Activated CD4-positive, alpha-beta T cell treated with anti-CD3 and anti-CD28 coated beads for 36 hours (primary cell): ENCODE data around the gene MMS22L. TPM values are rescaled to one million over a fixed set of nuclear protein-coding genes. Genes with fewer than 3 reads are reported as not detected.

ENCODE experiments used
- ATAC-seq: fragments of 200-7000 bp; cut with Tn5 transposase; one replicate; pipeline ENCODE4 v1.10.0; 2021; ENCODE audit warnings: mild to moderate bottlenecking, moderate library complexity
- CTCF ChIA-PET: fragments of 350-600 bp; sonication (Branson Sonifier 250); formaldehyde crosslinking; loops from one replicate; lab custom pipeline; 2021; ENCODE audit warnings: antibody characterized with exemption; lab: Charles Lee
- POLR2A ChIA-PET: fragments of 350-600 bp; sonication (Branson Sonifier 250); formaldehyde crosslinking; loops from one replicate; lab custom pipeline; 2021; ENCODE audit warnings: antibody characterized with exemption, inconsistent platforms; lab: Charles Lee
- DNase-seq: peaks from one replicate; pipeline ENCODE4 v3.0.0-alpha.2; 2020
- H3K27ac Mint-ChIP-seq: one replicate; pipeline ENCODE4 v1.8.0; 2021; ENCODE audit warnings: mixed read lengths
- H3K27me3 Mint-ChIP-seq: one replicate; pipeline ENCODE4 v1.8.0; 2021; ENCODE audit warnings: mixed read lengths
- H3K36me3 Mint-ChIP-seq: one replicate; pipeline ENCODE4 v1.8.0; 2021; ENCODE audit warnings: low read depth, mixed read lengths
- H3K4me1 Mint-ChIP-seq: one replicate; pipeline ENCODE4 v1.8.0; 2021; ENCODE audit warnings: mixed read lengths
- H3K4me3 Mint-ChIP-seq: one replicate; pipeline ENCODE4 v1.8.0; 2021; ENCODE audit warnings: mild to moderate bottlenecking, moderate library complexity, mixed read lengths
- H3K9me3 Mint-ChIP-seq: one replicate; pipeline ENCODE4 v1.8.0; 2021; ENCODE audit warnings: low read depth, mixed read lengths
- intact Hi-C, 2 experiments: fragments of 100-400 bp; cut with DNase I in 1 of 2; cut with micrococcal nuclease in 1 of 2; formaldehyde crosslinking; loops; one replicate each; pipeline versions ENCODE4 v1.14.2 to v1.15.1; 2022 to 2024; cut with DNase I, micrococcal nuclease
- total RNA-seq, 2 experiments: library from RNA; stranded (reverse); gene quantifications; one replicate each; pipeline ENCODE4 v1.2.3, GENCODE V29; 2021

MMS22L gene
- total RNA-seq, 2 experiments from 2014 or later: 33.9 to 43.6 TPM

DNA sequence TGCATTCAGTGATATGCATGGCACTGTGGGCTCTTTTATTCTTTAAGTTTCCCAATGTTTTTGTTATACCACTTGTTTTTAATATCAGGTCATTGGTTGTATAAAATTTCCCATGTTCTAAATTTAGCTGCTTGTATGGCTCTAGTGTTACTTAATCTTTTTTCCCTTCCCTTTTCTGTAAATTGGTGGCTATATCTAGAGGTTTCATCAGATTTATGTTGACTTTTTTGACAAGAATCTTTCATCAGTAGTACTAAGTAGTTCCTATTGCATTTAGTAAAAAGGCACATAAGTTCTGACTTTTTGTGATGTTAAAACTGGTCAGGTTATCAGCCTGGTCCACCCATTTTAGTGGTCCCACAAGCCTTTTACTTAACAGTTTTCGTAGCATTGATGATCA lies 51.1 kb downstream of the MMS22L start:
- DNase-seq: no peak
- POLR2A ChIA-PET: no interaction called here
- no peak for ATAC-seq
- no peaks in the 10 kb centered on the region for H3K9me3 Mint-ChIP-seq
- H3K4me1 Mint-ChIP-seq: no peaks in the 10 kb centered on the region
- H3K36me3 Mint-ChIP-seq: peaks cover 53% of the 10 kb centered on the region
- no peaks in the 10 kb centered on the region for H3K27me3 Mint-ChIP-seq
- intact Hi-C loops: no loop called here
- no peak overlapping the region for H3K27ac Mint-ChIP-seq
- H3K4me3 Mint-ChIP-seq: no peak overlapping the region
- CTCF ChIA-PET: interaction anchor here (0.8 kb wide), 1 partner anchor 12 kb away, joined by 3 read pairs; no protein-coding TSS in a partner anchor

DNA sequence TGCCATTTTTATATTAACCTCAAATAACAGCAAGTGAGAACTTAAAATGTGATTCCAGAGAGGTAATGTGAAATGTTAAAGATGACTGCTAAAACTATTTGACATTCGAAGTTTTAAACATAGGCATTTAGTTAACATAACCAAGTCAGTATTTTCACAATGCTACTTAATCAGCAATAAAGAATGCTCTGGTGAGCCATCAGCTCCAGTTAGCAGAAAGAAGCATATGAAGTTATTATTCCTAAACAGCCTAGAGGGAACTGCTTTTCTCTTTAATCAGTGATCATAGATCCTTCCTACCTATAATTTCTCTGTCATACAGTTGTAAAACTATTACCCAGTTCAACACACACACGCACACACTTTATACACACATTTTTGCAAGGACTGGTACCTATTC lies 60.1 kb downstream of the MMS22L start:
- Mint-ChIP-seq H3K27ac (no peak overlapping the region), H3K9me3 (no peaks in the 10 kb centered on the region), H3K27me3 (no peaks in the 10 kb centered on the region), H3K4me1 (no peaks in the 10 kb centered on the region), H3K4me3 (no peak overlapping the region), H3K36me3 (peaks cover 20% of the 10 kb centered on the region)
- intact Hi-C loops: no loop called here
- ATAC-seq (no peak), DNase-seq (no peak)
- POLR2A ChIA-PET: no interaction called here
- CTCF ChIA-PET: no interaction called here

DNA sequence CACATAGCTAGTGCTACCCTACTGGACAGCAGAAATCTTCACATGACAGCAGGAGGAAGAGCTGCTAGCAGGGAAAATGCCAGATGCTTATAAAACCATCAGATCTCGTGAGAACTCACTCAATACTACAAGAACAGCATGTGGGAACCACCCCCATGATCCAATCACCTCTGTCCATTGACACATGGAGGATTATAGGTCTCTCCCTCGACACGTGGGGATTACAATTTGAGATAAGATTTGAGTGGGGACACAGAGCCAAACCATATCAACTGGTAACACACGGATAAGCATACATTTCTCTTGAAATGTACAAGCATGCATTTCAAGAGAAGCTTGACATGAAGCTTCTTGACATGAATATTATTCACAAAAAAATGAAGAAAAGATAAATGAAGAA lies 64.1 kb downstream of the MMS22L start:
- no peaks in the 10 kb centered on the region for H3K9me3 Mint-ChIP-seq

DNA sequence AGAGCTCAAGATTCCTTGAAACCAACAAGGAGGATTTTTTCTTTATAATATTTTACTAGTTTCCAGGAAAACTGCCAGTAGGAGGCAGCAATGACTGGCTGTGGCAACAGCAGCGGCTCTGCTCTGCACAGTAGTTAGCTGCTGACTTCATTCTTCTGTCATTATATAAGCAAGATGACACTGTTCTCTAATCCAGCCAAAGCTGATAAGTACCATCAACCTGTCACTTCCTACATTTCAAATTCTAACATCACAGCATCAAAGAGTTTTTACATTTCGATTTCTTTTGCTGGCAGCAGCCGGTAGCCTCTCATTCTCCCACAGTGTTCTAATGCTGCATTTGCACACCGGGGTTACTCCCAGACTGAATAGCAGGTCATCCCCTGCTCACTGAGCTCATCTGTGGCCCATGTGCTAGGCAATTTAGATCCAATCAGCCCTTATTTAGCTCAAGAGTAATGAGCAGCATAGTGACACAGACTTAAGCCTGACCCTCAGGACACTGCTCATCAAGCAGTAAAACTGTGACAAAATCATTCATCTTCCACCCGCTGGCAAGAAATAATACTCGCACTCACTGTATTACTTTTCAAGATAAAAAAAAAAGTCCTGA lies 67.8 kb downstream of the MMS22L start:
- Mint-ChIP-seq H3K27ac (no peak overlapping the region), H3K9me3 (no peaks in the 10 kb centered on the region), H3K4me3 (no peak overlapping the region), H3K4me1 (no peaks in the 10 kb centered on the region), H3K36me3 (peaks cover 8% of the 10 kb centered on the region), H3K27me3 (no peaks in the 10 kb centered on the region)
- DNase-seq (peak; percentile 15), ATAC-seq (peak; percentile 39)
- ChIA-PET CTCF (interaction anchor here (0.6 to 1.5 kb wide), 9 partner anchors 9 to 119 kb away, joined by 3 to 7 read pairs (median 3); no protein-coding TSS in a partner anchor), POLR2A (no interaction called here)
- intact Hi-C loops: no loop called here

More for the DNA sequence above, 64.1 kb downstream of the MMS22L start:
- Mint-ChIP-seq H3K27ac (no peak overlapping the region), H3K27me3 (no peaks in the 10 kb centered on the region), H3K36me3 (peaks cover 10% of the 10 kb centered on the region), H3K4me3 (no peak overlapping the region), H3K4me1 (no peaks in the 10 kb centered on the region)
- POLR2A ChIA-PET: no interaction called here
- no peak for DNase-seq
- intact Hi-C loops: no loop called here
- no peak for ATAC-seq
- CTCF ChIA-PET: interaction anchor here (0.8 to 1.0 kb wide), 3 partner anchors 13 to 55 kb away, joined by 3 read pairs; no protein-coding TSS in a partner anchor

DNA sequence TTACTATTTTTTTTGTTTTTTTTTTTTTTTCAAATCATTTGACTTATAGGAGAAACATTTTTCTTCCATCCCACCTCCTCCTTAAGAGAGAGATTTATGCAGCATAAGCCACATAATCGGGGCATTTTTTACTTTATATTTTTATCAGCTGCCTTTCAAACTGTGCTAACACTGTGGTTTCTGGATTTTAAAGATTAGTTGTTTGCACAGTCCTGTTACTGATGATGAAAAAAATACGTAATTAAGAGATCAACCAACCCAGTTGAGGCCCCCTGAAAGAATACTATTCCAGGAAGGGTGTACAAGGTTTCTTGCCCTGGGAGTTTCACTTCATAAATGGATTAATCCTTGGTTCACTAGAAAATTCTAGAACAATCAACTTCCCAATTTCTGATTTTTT lies 68.3 kb downstream of the MMS22L start:
- CTCF ChIA-PET: interaction anchor here (0.7 to 1.0 kb wide), 3 partner anchors 13 to 33 kb away, joined by 3 to 4 read pairs (median 4); no protein-coding TSS in a partner anchor
- POLR2A ChIA-PET: no interaction called here

DNA sequence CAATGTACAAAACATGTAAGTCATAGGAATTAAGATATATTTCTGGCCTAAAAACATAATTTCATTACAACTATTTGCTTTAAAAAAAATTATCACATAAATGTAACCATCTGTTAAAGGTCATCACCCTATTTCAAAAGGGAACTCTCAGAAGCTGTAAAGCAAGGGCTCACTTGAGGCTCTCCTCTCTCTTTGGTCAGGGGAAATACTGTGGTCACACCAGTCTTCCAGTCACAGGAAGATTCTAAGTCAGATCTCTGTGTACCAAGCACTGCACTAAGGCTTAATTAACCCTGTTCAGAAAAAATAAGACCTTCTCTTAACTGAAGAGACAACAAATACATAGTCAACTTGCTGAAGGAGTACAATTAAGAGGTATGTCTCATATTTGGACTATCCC lies 75.6 kb downstream of the MMS22L start:
- intact Hi-C loops: no loop called here
- no peaks in the 10 kb centered on the region for H3K27me3 Mint-ChIP-seq
- ChIA-PET CTCF (no interaction called here), POLR2A (no interaction called here)
- no peak for DNase-seq
- peaks cover 4% of the 10 kb centered on the region for H3K36me3 Mint-ChIP-seq
- no peak overlapping the region for H3K27ac Mint-ChIP-seq
- no peaks in the 10 kb centered on the region for H3K4me1 Mint-ChIP-seq
- ATAC-seq: no peak
- H3K9me3 Mint-ChIP-seq: no peaks in the 10 kb centered on the region
- H3K4me3 Mint-ChIP-seq: no peak overlapping the region

More for the DNA sequence above, 68.3 kb downstream of the MMS22L start:
- Mint-ChIP-seq H3K36me3 (peaks cover 3% of the 10 kb centered on the region), H3K9me3 (no peaks in the 10 kb centered on the region), H3K4me1 (no peaks in the 10 kb centered on the region), H3K27me3 (no peaks in the 10 kb centered on the region), H3K4me3 (no peak overlapping the region), H3K27ac (no peak overlapping the region)
- intact Hi-C loops: no loop called here
- ATAC-seq (no peak), DNase-seq (no peak)

DNA sequence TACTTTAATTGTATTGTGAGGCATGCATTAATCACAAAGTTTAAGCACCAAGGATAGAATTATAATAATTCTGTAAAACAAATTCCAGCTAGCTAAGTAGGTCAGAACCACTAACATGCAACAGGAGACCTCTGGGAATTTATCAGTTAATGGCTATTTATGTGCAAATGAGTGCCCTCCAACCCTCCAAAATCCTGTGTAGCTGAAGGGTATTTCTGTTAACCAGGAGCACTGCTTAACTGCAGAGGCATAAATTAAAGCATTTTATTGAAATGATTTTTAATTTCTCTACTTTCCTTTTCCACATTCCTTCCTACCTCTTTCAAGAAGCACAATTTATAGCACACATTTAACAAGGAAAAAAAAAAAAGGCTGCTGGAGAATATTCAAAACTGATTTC lies 77.0 kb downstream of the MMS22L start:
- no peak overlapping the region for H3K27ac Mint-ChIP-seq
- no peaks in the 10 kb centered on the region for H3K27me3 Mint-ChIP-seq
- H3K4me3 Mint-ChIP-seq: no peak overlapping the region
- no peaks in the 10 kb centered on the region for H3K4me1 Mint-ChIP-seq
- H3K9me3 Mint-ChIP-seq: no peaks in the 10 kb centered on the region
- peaks cover 4% of the 10 kb centered on the region for H3K36me3 Mint-ChIP-seq
- ATAC-seq (no peak), DNase-seq (no peak)
- POLR2A ChIA-PET: no interaction called here
- CTCF ChIA-PET: interaction anchor here (0.6 to 1.6 kb wide), 4 partner anchors 9 to 203 kb away, joined by 3 read pairs; no protein-coding TSS in a partner anchor
- intact Hi-C loops: no loop called here

DNA sequence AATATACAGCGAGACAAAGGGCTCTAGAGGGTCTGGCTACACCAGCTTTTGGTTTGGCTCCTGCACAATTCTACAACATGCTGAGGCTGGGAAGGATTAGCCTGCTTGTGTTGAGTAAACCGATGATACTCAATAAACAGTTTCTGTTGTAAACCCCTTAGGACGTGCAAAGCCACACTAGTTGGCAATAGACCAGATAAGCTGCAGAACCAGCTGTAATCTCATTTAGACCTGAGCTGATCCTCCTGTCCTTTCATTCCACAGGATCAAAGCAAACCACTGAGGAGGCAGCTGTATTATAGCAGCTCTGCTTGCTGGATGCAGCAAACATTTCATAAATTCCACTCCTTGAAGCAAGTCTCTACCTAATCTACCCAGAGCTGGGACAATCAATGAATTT lies 79.7 kb downstream of the MMS22L start:
- Mint-ChIP-seq H3K4me3 (no peak overlapping the region), H3K4me1 (no peaks in the 10 kb centered on the region), H3K36me3 (peaks cover 7% of the 10 kb centered on the region), H3K9me3 (no peaks in the 10 kb centered on the region), H3K27ac (no peak overlapping the region), H3K27me3 (no peaks in the 10 kb centered on the region)
- CTCF ChIA-PET: interaction anchor here (0.8 to 1.3 kb wide), 2 partner anchors 16 to 190 kb away, joined by 3 to 4 read pairs; no protein-coding TSS in a partner anchor
- intact Hi-C loops: no loop called here
- POLR2A ChIA-PET: no interaction called here
- DNase-seq (no peak), ATAC-seq (no peak)

DNA sequence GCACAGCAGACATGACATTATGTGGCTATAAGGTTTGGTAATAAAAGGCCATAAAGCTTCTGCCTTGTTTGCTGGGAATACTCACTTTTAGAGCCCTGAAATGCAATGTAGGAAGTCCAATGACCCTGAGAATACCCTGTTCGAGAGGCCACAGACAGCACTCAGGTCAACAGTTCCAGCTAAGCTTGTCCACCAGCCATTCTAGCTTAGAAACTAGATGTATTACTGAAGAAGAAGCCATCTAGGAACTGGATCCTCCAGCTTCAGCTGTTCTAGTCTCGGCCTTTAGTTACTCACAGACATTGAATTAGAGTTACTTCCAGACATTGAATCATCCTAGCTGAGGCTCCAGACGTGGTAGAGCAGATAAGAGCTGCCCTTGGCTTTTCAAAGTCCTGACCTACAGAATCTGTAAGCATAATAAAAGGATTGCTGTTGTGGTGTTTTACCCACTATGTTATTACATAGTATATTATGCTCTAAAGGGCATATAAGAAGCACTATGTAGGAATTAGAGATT lies 84.9 kb downstream of the MMS22L start:
- Mint-ChIP-seq H3K4me3 (no peak overlapping the region), H3K36me3 (peaks cover 15% of the 10 kb centered on the region), H3K4me1 (no peaks in the 10 kb centered on the region), H3K9me3 (no peaks in the 10 kb centered on the region), H3K27ac (no peak overlapping the region), H3K27me3 (no peaks in the 10 kb centered on the region)
- ChIA-PET CTCF (interaction anchor here (0.6 to 1.4 kb wide), 2 partner anchors 9 to 13 kb away, joined by 3 to 4 read pairs; no protein-coding TSS in a partner anchor), POLR2A (no interaction called here)
- intact Hi-C loops: loop anchor here in 1 of 2 experiments (10.0 kb wide), 1 partner anchor 1647 kb away; no protein-coding TSS in a partner anchor
- ATAC-seq: no peak
- DNase-seq: no peak

DNA sequence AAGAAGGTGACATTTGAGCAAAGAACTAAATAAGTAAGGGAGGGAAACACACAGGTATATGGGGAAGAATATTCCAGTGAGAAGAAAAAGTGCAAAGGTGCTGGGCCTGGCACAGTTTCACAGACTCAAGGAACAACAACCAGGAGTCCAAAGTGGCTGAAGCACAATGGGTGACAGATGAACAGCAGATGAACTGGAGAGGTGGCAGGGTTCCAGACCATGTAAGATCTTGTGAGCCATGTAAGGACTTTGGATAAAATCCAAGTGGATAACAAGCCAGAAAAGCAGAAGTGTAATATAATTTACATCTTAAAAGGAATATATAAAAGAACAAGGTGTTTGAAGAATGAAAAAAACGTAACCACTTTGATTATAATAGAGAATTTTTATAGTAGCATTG lies 87.9 kb downstream of the MMS22L start:
- peaks cover 14% of the 10 kb centered on the region for H3K36me3 Mint-ChIP-seq
- intact Hi-C loops: loop anchor here in 1 of 2 experiments (10.0 kb wide), 1 partner anchor 1650 kb away; no protein-coding TSS in a partner anchor
- no peak overlapping the region for H3K4me3 Mint-ChIP-seq
- H3K9me3 Mint-ChIP-seq: no peaks in the 10 kb centered on the region
- H3K27ac Mint-ChIP-seq: no peak overlapping the region
- H3K4me1 Mint-ChIP-seq: no peaks in the 10 kb centered on the region
- ATAC-seq (no peak), DNase-seq (no peak)
- ChIA-PET POLR2A (no interaction called here), CTCF (no interaction called here)
- H3K27me3 Mint-ChIP-seq: no peaks in the 10 kb centered on the region

DNA sequence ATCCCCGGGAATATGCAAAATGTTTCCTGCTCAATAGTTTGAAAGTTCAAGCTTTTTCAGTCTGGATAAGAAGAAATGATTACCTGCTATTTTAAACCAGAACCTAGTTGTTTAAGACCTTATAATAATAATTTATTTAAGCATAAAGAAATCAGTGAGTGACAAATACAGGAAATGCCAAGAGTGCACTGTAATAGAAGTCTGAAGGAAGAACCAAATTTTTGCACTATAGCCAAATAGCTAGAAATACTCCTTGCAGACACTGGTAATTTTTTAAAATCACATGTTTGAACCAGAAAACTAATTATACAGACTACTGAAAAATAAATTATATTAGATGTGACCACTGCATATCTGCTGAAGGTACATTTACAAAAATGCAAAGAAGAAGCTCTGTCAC lies 93.2 kb downstream of the MMS22L start:
- no peak overlapping the region for H3K27ac Mint-ChIP-seq
- CTCF ChIA-PET: interaction anchor here (0.6 to 2.1 kb wide), 8 partner anchors 9 to 378 kb away, joined by 3 to 8 read pairs (median 3); no protein-coding TSS in a partner anchor
- H3K4me3 Mint-ChIP-seq: no peak overlapping the region
- ATAC-seq: no peak
- H3K9me3 Mint-ChIP-seq: no peaks in the 10 kb centered on the region
- intact Hi-C loops: loop anchor here (5.0 to 10.0 kb wide), 3 partner anchors 117 to 1655 kb away; no protein-coding TSS in a partner anchor
- no peaks in the 10 kb centered on the region for H3K4me1 Mint-ChIP-seq
- peaks cover 10% of the 10 kb centered on the region for H3K36me3 Mint-ChIP-seq
- POLR2A ChIA-PET: interaction anchor here (0.6 kb wide), 1 partner anchor 660 kb away, joined by 3 read pairs; no protein-coding TSS in a partner anchor
- DNase-seq: no peak
- H3K27me3 Mint-ChIP-seq: no peaks in the 10 kb centered on the region
